Lower leg skin (tissue), 3 donors: ENCODE data around the gene CFAP161.

ENCODE experiments used
- CTCF ChIP-seq, 3 donors: fragments of 450-650 bp; IDR thresholded peaks; one replicate each; pipeline ENCODE4 v1.5.1; 2016; ENCODE audit warnings: antibody characterized with exemption in 3 of 3, mild to moderate bottlenecking in 3 of 3, moderate library complexity in 2 of 3
- POLR2A ChIP-seq, 2 donors: fragments of 450-650 bp; IDR thresholded peaks; one replicate each; pipeline ENCODE4 v1.6.1; 2016 to 2017; ENCODE audit warnings: antibody characterized with exemption in 2 of 2, mild to moderate bottlenecking in 1 of 2, moderate library complexity in 1 of 2

GRCh38 chr15:81185631-81186295 lies 51.7 kb downstream of the CFAP161 start:
- TF ChIP-seq POLR2A (IDR thresholded peaks at IDR 0.05) (no peak), CTCF (IDR thresholded peaks at IDR 0.05) (no peak)
